Measurements from ENCODE around the gene SCARF2.

GRCh38 chr22:20412474-20413216 is 25.0 kb downstream of the SCARF2 start:
- no peak for TF ChIP-seq EZH2 (IDR thresholded peaks at IDR 0.05; ENCODE audit: insufficient read depth, poor library complexity, severe bottlenecking)
- no peak for TF ChIP-seq EZH2phosphoT487 (IDR thresholded peaks at IDR 0.05; ENCODE audit: insufficient read depth, low read depth)

Measured in GM23248 (cell line).